OCI-LY1 (cell line): ENCODE results near the gene WDFY2.

Experiments
- CTCF ChIP-seq: fragments of 200-600 bp; sonication (generic), shearing (Covaris generic); IDR thresholded peaks from 2 replicates; pipeline ENCODE4 v1.5.1; 2017; ENCODE audit warnings: mild to moderate bottlenecking, antibody characterized with exemption, low read length, moderate library complexity, mixed read lengths
- EZH2 ChIP-seq: fragments of 200-600 bp; sonication (generic), shearing (Covaris generic); IDR thresholded peaks from 2 replicates; pipeline ENCODE4 v1.8.0; 2017; ENCODE audit warnings: borderline replicate concordance, mixed run types, mild to moderate bottlenecking, antibody characterized with exemption, low read length, moderate library complexity, mixed read lengths

GRCh38 chr13:51674276-51674675 lies 90.0 kb downstream of the WDFY2 start:
- TF ChIP-seq CTCF, result no peak
- no peak for TF ChIP-seq EZH2
